ENCODE measurements around the gene RAB37. TPM values are rescaled to one million over a fixed set of nuclear protein-coding genes. Genes with fewer than 3 reads are reported as not detected.

Gene RAB37
- total RNA-seq, 1 donor from 2014 or later = 2.6 TPM

DNA sequence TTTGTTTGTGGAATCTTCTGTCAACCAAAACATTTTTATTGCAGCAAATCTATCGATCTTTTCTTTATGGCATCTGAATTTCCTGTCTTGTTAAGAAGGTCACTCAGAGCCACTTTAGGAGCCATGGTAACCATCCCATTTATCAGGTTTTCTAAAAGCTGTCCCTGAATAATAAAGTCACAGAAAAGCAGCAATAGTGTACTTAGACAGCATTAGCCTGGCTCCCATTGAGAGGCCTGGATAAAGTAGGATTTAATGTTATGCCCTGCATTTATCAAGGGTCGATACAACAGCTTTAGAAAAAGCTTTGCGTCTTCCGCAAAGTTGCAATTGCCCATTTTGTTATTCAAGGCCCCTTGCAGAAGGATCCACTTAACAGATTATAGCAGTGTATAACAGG lies 14.3 kb upstream of the RAB37 start:
- DNase-seq (ENCODE audit: missing footprints) (no peak), ATAC-seq (no peak)
- intact Hi-C loops (cut with DNase I) = no loop called here

DNA sequence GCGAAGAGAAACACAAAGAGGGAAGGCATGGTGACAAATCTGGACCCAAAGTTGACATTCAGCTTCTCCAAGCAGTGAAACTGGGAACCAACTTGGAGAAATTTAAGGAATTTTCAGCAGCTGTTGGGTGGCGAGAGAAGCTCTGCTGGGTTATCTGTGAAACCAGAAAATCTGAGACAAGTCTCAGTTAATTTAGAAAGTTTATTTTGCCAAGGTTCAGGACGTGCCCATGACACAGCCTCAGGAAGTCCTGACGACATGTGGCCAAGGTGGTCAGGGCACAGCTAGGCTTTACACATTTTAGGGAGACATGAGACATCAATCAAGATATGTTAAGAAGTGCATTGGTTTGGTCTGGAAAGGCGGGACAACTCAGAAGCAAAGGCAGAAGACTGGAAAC lies 13.2 kb upstream of the RAB37 start:
- DNase-seq (ENCODE audit: missing footprints) = no peak
- intact Hi-C loops (cut with DNase I) = no loop called here
- ATAC-seq = no peak

DNA sequence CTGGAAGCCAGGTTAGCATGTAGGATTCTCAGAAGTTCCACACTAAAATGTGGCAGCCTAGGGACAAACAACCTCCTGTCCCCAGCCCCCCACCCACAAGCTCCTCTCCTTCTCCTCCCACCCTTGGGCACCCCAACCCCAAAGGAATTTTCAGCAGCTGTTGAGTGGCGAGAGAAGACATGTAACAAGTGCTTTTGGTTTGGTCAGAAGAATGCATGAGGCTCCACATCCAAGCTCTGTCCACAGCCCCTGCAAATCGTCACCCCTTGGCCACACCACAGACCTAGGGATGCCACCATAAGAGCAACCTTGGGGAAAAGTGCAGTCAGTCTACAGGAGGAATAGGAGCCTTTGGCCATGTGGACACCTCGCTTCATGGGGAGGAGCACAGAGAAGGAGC lies 11.9 kb upstream of the RAB37 start:
- no peak for ATAC-seq
- intact Hi-C loops (cut with DNase I) = no loop called here
- DNase-seq (ENCODE audit: missing footprints) = no peak

DNA sequence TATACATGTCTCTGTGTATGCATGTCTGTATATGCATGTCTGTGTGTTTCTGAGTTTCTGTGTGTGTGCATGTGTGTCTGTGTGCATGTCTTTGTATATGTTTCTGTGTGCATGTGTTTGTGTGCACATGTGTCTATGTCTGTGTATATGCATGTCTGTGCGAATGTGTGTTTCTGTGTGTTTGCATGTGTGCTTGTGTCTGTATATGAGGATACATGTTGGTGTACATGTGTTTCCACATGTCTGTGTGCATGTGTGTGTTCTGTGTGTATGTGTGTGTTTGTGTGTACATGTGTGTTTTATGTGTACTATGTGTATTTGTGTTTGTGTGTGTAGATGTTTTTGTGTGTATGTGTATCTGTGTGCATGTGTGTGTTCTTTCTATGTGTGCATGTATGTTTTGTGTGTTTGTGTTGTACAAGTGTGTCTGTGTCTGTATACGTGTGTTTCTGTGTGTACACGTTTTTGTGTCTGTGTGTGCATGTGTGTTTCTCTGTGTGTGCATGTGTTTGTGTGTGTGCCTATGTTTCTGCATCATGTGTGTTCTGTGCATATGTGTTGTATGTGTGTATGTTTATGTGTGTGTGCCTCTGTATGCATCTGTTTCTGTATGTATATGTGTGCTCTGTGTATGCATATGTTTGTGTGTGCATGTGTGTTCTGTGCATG lies 8.9 kb upstream of the RAB37 start:
- no peak for ATAC-seq

DNA sequence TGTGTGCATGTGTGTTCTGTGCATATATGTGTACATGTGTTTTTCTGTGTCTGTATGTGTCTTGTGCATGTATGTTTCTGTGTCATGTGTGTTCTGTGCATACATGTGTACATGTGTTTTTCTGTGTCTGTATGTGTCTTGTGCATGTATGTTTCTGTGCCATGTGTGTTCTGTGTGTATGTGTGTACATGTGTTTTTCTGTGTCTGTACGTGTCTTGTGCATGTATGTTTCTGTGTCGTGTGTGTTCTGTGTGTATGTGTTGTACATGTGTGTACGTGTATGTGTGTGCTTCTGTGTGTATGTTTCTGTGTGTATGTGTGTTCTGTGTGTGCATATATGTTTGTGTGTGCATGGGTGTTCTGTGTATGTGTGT lies 8.4 kb upstream of the RAB37 start:
- intact Hi-C loops (cut with DNase I) = no loop called here
- ATAC-seq = no peak

More for the DNA sequence above, 8.9 kb upstream of the RAB37 start:
- intact Hi-C loops (cut with DNase I) = no loop called here
- no peak for DNase-seq (ENCODE audit: missing footprints)

DNA sequence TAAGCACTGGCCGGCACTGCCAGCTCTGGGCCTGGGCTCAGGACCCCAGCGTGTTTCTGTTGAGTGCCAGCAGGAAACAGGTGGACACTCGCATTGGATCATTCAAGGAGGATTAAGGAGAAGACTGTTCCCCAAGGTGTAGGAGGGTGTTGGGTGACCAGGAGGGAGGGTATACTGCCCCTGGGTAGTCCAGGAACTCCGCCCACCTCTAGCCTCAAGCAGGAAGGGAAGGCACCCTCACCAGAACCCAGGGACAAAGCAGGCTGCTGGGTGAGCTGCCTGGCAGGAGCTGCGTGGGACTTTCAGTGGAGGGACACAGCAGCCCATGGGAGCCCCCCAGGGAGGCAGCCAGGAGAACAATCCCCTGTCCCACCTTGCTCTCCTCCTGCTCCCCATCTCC lies 7.7 kb upstream of the RAB37 start:
- no peak for ATAC-seq
- no peak for DNase-seq (ENCODE audit: missing footprints)
- intact Hi-C loops (cut with DNase I) = no loop called here

More for the DNA sequence above, 8.4 kb upstream of the RAB37 start:
- no peak for DNase-seq (ENCODE audit: missing footprints)

DNA sequence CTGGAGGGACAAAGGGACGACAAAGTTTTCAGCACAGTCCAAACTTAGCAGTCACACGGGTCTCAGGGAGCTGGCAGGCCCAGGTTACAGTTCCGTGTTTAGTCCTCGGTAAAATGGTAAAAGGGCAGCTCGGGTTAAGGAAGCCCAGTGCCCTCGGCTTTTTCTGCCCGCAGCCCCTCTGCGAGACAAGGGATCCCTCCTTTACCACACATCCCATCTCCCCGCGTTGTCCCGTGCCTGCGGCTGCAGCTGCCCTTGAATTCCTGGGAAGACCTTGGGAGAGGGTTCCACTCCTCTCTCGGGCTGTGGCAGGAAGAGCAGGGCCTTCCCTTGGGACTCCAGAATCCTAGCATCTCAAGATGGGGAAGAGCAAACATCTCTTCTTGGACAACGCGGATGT lies 7.2 kb upstream of the RAB37 start:
- ATAC-seq (no peak), DNase-seq (ENCODE audit: missing footprints) (no peak)
- intact Hi-C loops (cut with DNase I) = no loop called here

DNA sequence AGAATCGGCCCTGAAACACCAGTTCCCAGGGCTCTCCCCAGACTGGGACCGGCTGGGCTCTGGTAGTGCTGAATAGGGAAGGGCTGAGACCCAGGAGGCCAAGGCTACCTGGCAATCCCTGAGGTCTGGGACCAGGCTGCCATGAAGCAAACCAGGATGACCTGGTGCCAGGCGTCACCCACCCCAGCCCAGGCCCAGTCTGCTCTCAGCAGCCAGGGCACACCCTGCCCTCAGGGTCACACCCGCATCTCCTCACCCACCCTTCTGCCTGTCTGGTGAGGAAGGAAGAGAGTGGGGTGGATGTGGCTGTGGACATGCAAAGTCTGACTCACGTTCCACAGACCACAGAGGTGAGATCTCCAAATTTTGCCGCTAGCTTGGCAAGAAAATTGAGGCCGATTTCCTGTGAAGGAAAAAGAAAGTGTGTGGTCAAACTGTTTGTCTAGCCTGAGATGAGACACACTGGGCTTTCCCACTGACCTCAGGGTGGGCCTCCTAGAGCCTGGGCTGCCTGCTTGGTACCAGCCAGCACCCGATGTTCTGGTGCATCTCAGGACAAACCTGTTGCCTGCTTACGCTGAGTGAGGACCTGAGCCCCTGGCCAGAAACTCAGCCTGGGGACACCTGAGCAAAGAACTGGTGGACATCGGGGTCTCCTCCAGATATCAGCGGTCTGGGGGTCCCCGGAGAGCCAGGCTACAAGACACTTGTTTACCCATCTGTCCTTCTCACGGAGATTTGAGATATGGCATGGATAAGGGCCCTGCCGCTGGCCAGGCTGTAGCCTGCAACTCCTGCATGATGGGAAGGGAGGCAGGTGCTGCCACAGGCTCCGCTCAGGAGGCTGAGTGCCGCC lies 6.3 kb upstream of the RAB37 start:
- ATAC-seq = no peak

DNA sequence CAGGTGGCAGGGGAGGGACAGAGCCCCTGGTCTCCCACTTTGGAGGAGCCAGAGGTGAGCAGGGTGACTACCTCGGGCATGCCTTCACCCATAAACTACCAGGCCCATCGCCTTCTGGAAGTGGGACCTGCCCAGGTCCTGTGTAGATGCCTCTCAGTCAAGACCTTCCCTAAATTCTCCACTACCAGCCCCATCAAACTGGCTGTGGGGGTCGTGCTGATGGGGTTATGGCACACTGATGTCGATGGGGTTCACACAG lies 5.8 kb upstream of the RAB37 start:
- ATAC-seq = no peak
- DNase-seq (ENCODE audit: missing footprints) = no peak
- intact Hi-C loops (cut with DNase I) = no loop called here

More for the DNA sequence above, 6.3 kb upstream of the RAB37 start:
- no peak for DNase-seq (ENCODE audit: missing footprints)
- intact Hi-C loops (cut with DNase I) = no loop called here

DNA sequence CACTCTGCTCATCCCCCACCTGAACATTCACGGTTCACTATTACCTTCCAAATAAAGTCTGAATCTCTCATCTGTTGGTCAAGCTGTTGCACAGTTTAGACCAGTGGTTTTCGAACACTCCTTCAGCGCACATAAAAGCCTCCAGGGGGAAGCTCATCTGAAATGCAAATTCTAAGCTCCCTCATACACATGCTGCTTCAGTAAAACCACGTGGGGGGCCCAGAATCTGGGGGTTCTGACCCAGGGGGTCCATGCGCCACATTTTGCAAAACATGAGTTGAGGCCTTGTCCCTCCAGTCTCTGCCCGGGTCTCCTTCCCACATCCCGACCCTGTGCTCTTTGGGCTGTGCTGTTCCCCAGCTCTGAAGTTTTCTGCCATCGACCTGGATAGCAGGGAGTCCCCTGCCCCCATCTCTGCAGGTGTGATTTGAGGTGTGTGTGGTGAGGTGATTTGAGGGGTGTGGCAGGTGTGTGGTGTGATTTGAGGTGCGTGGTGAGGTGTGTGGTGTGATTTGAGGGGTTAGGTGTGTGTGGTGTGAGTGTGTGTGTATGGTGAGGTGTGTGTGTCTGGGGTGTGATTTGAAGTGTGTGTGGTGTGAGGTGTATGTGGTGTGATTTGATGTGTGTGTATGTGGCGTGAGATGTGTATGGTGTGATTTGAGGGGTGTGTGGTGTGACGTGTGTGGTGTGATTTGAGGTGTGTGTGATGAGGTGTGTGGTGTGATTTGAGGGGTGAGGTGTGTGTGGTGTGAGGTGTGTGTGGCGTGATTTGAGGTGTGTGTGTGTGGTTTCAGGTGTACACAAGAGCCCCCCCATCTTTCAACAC lies 4.8 kb upstream of the RAB37 start:
- ATAC-seq (no peak), DNase-seq (ENCODE audit: missing footprints) (no peak)
- intact Hi-C loops (cut with DNase I) = no loop called here

DNA sequence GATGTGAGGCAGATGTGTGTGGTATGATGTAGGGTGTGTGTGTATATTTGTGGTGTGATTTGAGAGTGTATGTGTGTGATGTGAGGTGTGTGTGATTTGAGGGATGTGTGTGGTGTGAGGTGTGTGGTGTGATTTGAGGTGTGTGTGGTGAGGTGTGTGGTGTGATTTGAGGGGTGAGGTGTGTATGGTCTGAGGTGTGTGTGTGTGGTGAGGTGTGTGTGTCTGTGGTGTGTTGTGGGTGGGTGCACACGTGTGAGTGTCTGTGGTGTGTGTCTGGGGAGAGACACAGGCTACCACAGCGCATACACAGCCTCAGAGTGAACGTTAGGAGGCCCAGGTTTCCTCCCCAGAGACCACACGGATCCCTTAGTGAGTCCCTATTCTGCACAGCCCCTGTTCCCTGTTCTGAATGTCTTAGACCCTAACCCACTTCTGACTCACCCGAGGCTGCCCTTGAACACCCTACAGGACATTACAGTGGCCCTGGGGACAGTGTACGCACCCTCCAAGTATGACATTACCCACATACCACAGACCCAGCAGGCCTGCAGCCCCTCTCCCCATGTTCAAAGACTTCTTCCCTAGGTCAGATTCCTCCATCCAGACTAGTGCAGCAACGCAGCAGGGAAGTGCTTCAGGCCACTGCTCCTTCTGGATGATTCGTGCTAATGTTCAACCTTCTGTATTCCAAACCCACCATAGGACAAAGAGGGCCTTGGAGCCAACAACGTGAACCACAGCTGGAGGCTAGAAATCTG lies 3.5 kb upstream of the RAB37 start:
- intact Hi-C loops (cut with DNase I) = no loop called here
- no peak for DNase-seq (ENCODE audit: missing footprints)
- no peak for ATAC-seq

DNA sequence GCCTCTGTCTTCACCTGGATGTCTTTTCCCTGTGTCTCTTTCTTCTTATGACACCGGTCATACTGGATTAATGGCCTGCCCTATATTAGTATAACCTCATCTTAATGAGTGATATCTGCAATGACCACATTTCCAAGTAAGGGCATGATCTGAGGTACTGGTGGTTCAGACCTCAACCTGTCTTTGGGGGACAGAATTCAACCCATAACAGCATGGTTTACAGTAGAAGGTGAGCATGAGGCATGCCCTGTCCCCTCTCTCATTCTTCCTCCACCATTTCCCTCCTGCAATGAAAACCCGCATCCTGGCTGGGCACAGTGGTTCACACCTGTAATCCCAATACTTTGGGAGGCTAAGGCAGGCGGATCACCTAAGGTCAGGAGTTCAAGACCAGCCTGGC lies 2.8 kb upstream of the RAB37 start:
- DNase-seq (ENCODE audit: missing footprints) (no peak), ATAC-seq (no peak)
- intact Hi-C loops (cut with DNase I) = no loop called here

DNA sequence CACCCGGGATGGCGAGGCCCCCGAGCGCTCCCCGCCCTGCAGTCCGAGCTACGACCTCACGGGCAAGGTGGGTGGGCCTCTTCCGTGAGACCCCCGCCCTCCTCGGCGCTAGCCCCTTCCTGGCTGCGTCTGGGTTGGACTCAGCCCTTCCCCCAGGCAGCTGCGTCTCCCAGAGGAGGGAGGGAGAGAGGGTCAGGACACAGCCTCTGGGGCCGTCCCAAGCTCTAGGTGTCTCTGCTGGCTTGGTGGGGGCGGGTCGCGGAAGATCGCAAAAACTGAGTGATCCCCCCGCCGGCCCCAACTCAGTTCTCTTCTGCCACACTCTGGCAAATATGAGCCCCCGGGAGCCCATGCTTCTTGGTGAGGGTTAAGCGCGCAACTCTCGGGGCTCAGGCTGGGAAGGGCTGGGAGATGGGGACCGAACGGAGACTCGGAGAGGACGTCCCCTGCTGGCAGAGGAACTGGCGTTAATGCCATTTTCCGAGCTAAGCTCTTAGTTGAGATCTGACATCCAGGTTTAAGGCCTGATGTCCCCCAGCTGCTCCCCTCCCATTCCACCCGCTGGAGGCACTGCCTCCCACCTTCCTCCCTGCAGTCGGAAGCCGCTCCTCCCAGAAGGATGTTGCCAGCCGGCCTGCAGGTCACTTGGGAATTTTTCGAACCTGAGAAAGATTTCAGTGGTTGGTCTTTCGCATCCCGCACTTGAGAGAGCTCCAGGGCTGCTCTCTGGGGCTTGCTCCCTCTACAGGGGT lies 419 bp downstream of the RAB37 start:
- DNase-seq (ENCODE audit: missing footprints) (no peak), ATAC-seq (peak; percentile 6)
- intact Hi-C loops (cut with DNase I) = loop anchor here (5.0 kb wide), 1 partner anchor 80 kb away; no protein-coding TSS in a partner anchor

DNA sequence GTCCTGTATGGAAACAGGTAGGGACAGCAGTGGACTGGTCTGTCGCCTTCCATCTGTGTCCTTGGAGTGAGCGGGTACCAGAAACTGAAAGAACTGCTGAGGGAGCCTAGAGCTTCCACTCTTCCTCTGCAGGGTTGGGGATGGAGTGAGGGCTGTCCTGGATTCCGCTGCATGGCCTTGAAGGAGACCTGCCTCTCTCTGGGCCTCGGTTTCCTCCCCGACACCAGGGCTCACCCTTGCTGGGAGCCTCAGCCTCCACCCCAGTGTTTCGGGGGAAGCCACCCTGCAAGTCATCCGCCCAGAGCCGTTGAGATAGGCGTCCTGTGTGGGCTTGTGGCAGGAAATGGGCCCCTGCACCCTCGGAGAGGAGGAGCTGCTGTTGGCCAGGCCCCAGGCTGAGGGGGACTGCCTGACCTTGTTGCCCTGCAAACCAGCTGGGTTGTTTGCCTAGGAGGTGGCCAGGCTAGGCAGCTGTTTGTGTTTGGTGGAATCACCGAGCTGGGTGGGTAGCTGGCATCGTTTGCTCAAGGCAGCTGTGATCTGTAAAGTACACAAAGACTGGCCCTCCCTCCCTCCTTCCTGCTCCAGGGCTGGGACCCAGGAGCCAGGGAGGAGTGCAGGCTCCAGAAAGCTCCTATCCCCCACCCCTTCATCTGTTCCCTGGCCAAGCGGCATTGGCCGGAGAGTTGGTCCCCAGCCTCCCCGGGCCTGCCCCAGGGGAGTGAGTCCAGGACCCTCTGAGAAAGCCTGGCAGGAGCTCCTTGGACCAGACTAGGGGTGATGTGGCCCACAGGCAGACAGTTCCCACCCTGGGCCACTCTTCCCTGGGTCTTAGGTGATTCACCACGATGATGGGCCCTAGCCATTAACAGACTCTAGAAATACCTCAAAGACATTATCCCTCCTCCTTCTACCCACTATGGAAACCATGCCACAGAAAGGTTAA lies 1.3 kb downstream of the RAB37 start:
- ATAC-seq = peak; percentile 47
- intact Hi-C loops (cut with DNase I) = loop anchor here (5.0 kb wide), 1 partner anchor 81 kb away; no protein-coding TSS in a partner anchor
- DNase-seq (ENCODE audit: missing footprints) = no peak

DNA sequence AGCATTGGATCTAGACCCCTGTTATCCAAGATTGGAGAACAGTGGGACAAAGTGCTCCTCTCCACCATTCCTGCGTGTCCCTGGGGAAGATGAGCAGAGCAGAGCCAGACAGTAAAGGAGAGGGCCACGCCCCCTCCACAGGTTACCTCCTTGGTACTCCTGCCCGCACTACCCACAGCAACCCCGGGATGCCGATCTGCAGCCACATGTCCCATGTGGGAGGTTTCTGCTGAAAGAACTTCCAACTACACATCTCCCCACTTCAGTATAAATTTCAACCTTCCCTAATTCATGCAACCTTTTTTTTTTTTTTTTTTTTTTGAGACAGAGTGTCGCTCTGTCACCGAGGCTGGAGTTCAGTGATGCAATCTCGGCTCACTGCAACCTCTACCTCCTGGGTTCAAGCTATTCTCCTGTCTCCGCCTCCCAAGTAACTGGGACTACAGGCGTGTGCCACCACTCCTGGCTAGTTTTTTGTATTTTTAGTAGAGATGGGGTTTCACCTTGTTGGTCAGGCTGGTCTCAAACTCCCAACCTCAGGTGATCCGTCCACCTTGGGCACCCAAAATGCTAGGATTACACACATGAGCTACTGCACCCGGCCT lies 2.3 kb downstream of the RAB37 start:
- no peak for ATAC-seq
- no peak for DNase-seq (ENCODE audit: missing footprints)
- intact Hi-C loops (cut with DNase I) = loop anchor here (5.0 kb wide), 1 partner anchor 82 kb away; no protein-coding TSS in a partner anchor

DNA sequence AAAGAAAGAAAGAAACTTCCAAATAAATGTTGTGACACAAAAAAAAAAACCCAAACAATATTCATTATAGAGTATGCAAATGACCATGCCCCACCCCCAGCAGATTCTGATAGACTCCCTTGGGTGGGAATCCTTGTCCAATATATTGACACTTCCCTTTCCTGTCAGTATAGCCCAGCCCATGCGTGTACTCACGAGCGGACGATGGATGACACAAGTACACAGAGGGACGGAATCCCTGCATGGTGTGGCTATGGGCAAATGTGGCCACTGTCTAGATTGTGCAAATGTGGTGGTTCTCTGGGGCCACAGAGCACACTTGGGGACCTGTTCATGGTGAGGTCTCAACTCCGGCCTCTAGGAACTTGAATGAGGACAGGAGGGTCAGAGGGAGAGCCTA lies 3.1 kb downstream of the RAB37 start:
- ATAC-seq = no peak
- intact Hi-C loops (cut with DNase I) = loop anchor here (5.0 kb wide), 1 partner anchor 217 kb away; no protein-coding TSS in a partner anchor
- no peak for DNase-seq (ENCODE audit: missing footprints)
